COR-L47 (cell line): Measurements from ENCODE around the gene ZSWIM8.
A peak's percentile ranks its signal among the peaks of the same experiment; 100 is the strongest.

Experiments
- DNase-seq: peaks from one replicate; lab custom pipeline; 2025; lab: John Stamatoyannopoulos, UW

Gene ZSWIM8

DNA sequence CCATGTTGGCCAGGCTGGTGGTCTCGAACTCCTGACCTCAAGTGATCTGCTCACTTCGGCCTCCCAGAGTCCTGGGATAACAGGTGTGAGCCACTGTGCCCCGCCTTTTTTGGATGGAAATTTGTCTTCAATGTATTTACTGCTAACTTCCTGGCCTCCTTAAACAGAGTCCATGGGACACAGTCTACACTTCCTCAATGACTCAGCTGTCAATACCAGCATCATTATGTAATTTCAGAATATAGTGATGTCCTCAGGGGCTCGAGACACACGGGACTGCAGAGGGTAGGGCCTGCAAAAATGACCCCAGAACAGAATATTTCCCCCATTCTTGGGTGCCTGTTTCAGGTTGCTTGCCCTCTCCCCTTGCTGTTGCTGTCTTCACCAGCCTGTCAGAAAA is 57.9 kb downstream of the ZSWIM8 start:
- no peak for DNase-seq

GRCh38 chr10:73847031-73847430 is 61.6 kb downstream of the ZSWIM8 start:
- no peak for DNase-seq

GRCh38 chr10:73848821-73849489 is 63.5 kb downstream of the ZSWIM8 start:
- peak; percentile 35 for DNase-seq

DNA sequence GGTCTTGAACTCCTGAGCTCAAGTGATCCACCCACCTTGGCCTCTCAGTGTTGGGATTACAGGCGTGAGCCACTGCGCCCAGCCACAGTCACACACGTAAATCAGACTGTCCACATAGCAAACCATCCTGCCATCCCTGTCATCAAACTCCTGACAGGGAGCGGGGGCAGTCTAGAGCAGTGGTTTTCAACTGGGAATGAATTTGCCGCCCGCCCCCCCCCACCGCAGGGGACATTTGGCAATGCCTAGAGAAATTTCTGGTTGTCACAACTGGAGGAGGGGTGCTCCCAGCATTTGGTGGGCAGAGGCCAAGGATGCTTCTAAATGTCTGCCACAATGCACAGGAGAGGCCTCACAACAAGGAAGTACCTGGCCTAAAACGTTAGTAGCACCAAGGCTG is 64.8 kb downstream of the ZSWIM8 start:
- no peak for DNase-seq

DNA sequence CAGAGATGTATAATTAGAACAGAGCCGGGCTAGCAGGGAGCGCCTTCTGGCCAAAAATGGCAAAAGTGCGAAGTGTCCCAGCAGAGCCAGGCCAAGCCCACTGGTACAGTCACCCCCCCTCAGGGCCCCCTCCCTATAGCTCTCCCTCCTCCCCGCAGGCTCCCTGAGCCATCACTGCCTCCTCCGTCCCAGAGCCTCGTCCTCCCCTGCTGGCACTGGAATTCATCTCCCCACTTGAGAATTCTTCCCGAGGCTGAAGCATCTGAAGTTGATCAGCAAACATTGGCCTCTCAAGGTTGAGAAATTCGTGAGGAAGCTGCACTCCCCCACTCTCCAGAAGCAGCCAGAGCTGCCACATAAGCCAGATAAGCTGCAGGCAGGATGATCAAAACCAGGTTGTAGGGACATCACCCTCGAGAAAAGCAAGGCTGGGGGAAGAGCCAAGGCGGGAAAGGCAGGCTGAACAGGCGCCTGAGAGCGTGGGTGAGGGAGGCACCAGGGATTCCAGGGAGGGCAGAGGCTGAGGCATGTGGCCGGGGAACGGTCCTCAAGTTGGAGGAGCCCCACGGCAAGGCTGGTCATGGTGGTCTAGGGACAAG is 65.6 kb downstream of the ZSWIM8 start:
- DNase-seq = no peak
